AG04449 (cell line): ENCODE results near the gene RABEP1.
"Not testable (repeated sequence)": the region's sequence is repeated elsewhere in the genome, so short reads cannot be mapped to it uniquely, and the experiment has no call there.

Experiments
- CTCF ChIA-PET: fragments of 350-600 bp; formaldehyde crosslinking; extraction: SDS; loops from one replicate; lab custom pipeline; 2021; ENCODE audit warnings: antibody characterized with exemption; lab: Yijun Ruan, JAX
- POLR2A ChIA-PET: fragments of 400-600, 350-600 bp; formaldehyde crosslinking; extraction: SDS; loops from one replicate; lab custom pipeline; 2020; ENCODE audit warnings: antibody characterized with exemption, inconsistent platforms; lab: Yijun Ruan, JAX
- DNase-seq: peaks from one replicate; pipeline ENCODE4 v3.0.0-alpha.2; 2010; ENCODE audit warnings: low read depth, low spot score
- H3K4me3 ChIP-seq: 2 replicates; pipeline ENCODE4 v1.5.1; 2011; ENCODE audit warnings: low read depth, mild to moderate bottlenecking, control low read depth, low read length
- TF ChIP-seq, protein P1 (sequence below): IDR thresholded peaks from one replicate; pipeline ENCODE4 v1.5.1; 2011; ENCODE audit warnings: mild to moderate bottlenecking, moderate library complexity, low read length, control low read depth, inconsistent platforms; ENCODE audit not compliant: insufficient read depth; ENCODE audit errors: missing control alignments

Gene RABEP1

DNA sequence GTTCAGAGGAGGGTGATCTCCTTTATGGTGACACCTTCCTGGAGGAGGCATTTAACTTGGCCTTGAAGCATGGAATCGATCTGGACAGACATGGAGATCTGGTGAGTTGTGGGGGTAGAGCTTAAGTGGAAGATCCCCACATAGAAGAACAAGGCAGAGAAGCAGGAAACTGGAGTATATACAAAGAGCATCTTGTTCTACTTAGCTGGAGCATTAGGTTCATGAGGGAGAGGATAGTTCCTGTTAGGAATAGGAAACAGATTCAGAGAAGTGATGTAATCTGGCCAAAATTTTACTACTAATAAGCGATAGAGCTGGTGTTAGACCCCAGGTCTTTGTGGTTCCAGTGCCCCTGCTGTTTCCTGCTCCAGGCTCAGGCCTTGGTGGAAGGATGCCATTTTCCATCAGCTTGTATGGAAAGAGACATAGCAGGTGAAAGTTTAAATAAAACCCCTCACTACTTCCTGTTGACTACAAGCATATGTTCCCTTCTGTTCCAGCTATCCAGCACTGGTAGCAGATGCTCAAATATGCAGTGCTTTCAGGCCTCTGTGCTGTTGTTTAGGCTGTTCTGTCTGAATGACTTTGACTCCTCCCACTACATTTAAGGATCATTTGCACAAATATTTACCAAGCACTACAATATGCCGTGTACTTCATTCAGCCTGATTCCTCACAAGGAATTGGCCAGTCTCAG is 147.3 kb downstream of the RABEP1 start:
- no peak overlapping the region for H3K4me3 ChIP-seq
- POLR2A ChIA-PET, result interaction anchor here (1.3 kb wide), 1 partner anchor 10 kb away, joined by 4 read pairs; the partner anchor contains the start of genes NUP88 and RPAIN
- no peak for DNase-seq
- TF ChIP-seq, protein P1, sequence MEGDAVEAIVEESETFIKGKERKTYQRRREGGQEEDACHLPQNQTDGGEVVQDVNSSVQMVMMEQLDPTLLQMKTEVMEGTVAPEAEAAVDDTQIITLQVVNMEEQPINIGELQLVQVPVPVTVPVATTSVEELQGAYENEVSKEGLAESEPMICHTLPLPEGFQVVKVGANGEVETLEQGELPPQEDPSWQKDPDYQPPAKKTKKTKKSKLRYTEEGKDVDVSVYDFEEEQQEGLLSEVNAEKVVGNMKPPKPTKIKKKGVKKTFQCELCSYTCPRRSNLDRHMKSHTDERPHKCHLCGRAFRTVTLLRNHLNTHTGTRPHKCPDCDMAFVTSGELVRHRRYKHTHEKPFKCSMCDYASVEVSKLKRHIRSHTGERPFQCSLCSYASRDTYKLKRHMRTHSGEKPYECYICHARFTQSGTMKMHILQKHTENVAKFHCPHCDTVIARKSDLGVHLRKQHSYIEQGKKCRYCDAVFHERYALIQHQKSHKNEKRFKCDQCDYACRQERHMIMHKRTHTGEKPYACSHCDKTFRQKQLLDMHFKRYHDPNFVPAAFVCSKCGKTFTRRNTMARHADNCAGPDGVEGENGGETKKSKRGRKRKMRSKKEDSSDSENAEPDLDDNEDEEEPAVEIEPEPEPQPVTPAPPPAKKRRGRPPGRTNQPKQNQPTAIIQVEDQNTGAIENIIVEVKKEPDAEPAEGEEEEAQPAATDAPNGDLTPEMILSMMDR, result no peak
- CTCF ChIA-PET, result interaction anchor here (9.6 kb wide), 1 partner anchor 11 kb away, joined by 162 read pairs; the partner anchor contains the start of gene C1QBP

DNA sequence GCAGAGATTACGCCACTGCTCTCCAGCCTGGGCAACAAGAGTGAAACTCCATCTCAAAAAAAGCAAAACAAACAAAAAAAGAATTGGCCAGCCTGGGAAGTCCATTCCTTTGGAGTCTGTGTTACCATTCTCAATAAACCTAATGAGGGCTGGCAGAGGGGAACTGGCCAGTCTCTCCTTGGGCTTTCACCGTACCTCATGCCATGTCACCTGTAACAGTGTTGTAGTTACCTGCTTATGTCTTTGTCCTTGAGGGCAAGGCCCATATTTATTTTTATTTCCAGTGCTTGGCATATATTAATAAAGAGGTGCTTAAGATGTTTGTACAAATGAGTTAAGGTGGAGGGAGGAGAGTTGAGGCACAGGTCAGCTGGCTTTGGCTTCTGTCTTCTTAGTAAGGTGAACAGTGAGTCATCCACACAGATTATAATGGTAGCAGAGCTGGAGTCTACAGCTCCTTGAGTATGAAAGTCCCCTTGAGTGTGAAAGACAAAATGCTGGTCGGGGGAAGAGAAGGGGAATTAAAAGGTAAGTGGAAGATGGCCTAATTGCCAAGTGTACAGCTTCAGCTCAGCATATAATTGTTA is 148.4 kb downstream of the RABEP1 start:
- TF ChIP-seq, protein P1, result no peak
- CTCF ChIA-PET, result interaction anchor here (1.4 to 9.6 kb wide), 2 partner anchors 8 to 10 kb away, joined by 6 to 162 read pairs; partner anchors contain the start of gene C1QBP
- DNase-seq, result no peak
- POLR2A ChIA-PET, result interaction anchor here (0.6 to 1.4 kb wide), 2 partner anchors 8 to 39 kb away, joined by 3 to 6 read pairs; no protein-coding TSS in a partner anchor
- no peak overlapping the region for H3K4me3 ChIP-seq

DNA sequence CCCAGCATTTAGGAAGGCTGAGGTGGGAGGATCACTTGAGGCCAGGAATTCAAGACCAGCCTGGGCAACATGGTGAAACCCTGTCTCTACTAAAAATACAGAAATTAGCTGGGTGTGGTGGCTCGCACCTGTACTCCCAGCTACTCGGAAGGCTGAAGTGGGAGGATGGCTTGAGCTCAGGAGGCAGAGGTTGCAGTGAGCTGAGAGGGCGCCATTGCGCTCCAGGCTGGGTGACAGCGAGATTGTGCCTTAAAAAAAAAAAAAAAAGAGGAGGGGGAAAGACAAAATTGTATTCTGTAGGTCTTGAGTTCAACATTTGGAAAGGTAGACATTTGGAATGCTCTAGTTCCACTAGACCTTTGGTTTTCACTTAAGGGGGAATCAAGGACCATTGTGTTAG is 149.2 kb downstream of the RABEP1 start:
- CTCF ChIA-PET, result interaction anchor here (0.9 to 9.6 kb wide), 3 partner anchors 9 to 182 kb away, joined by 3 to 162 read pairs (median 6); partner anchors contain the start of gene C1QBP
- not testable (repeated sequence) for DNase-seq, H3K4me3 ChIP-seq
- POLR2A ChIA-PET, result interaction anchor here (0.6 to 1.4 kb wide), 2 partner anchors 9 to 39 kb away, joined by 3 to 6 read pairs; no protein-coding TSS in a partner anchor

DNA sequence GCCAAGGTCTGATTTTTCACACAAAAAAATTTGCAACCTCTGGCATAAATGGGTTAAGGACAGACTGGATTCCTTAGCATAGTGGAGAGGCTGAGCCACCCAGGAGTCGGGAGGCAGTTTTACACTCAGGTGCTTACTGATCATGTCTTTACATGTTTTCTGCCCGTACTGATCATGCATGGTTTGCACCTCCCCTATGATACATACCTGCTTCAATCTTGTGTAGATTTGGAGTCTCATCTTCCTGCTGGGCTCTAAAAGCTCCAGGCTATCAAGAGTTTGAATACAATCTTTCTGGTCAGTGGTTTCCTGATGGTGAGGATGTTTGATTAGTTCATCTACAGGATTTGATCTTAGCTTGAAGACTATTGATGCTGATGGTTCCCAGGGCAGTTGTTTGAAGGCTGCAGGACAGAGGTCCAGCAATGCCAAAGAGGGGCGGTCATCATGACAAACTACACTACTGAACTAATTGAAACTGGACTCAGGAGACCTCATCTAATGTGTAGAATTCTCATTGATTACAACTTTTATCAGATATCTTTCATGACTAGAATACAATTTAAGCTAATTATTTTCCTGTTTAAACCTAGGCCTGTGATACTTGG is 150.0 kb downstream of the RABEP1 start:
- DNase-seq, result no peak
- ChIA-PET CTCF (interaction anchor here (0.9 to 1.5 kb wide), 4 partner anchors 9 to 194 kb away, joined by 3 to 6 read pairs (median 4); no protein-coding TSS in a partner anchor), POLR2A (no interaction called here)
- TF ChIP-seq, protein P1, result no peak
- no peak overlapping the region for H3K4me3 ChIP-seq

DNA sequence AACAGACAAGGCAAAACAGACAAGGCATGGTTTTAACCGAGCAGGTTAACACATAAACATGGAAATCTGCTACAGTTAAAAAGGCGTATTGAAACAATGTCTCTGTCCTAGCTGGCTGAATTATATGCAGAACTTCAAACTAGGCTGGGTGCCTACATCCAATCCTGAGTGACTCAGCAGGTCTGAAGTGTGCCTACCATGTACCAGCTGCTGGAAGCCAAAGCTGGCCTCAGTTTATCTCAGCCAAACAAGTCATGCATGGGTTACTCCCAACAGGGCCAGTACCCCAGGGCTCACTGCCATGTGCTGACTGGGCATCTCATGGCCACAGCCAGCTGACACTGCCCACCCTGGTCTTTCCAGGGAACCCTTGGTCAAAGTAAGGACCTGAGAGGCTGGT is 152.9 kb downstream of the RABEP1 start:
- ChIA-PET CTCF (interaction anchor here (1.2 kb wide), 1 partner anchor 10 kb away, joined by 4 read pairs; no protein-coding TSS in a partner anchor), POLR2A (no interaction called here)
- DNase-seq, result no peak
- TF ChIP-seq, protein P1, result no peak
- no peak overlapping the region for H3K4me3 ChIP-seq
